SK-N-MC (cell line): Measurements from ENCODE around the gene CCDC34.

ENCODE experiments used
- EZH2 ChIP-seq: fragments of 200-600 bp; sonication (generic); IDR thresholded peaks from one replicate; pipeline ENCODE4 v1.6.1; 2017; ENCODE audit warnings: antibody characterized with exemption
- FOXP2 ChIP-seq: optimal IDR thresholded peaks from 2 replicates; pipeline ENCODE3; 2011; ENCODE audit warnings: mild to moderate bottlenecking, moderate library complexity; ENCODE audit not compliant: insufficient read depth; ENCODE audit errors: extremely low read length, control extremely low read depth
- POLR2AphosphoS5 ChIP-seq: IDR thresholded peaks from 2 replicates; pipeline ENCODE4 v1.6.1; 2012; ENCODE audit warnings: mild to moderate bottlenecking, low read depth, low read length, borderline replicate concordance

DNA sequence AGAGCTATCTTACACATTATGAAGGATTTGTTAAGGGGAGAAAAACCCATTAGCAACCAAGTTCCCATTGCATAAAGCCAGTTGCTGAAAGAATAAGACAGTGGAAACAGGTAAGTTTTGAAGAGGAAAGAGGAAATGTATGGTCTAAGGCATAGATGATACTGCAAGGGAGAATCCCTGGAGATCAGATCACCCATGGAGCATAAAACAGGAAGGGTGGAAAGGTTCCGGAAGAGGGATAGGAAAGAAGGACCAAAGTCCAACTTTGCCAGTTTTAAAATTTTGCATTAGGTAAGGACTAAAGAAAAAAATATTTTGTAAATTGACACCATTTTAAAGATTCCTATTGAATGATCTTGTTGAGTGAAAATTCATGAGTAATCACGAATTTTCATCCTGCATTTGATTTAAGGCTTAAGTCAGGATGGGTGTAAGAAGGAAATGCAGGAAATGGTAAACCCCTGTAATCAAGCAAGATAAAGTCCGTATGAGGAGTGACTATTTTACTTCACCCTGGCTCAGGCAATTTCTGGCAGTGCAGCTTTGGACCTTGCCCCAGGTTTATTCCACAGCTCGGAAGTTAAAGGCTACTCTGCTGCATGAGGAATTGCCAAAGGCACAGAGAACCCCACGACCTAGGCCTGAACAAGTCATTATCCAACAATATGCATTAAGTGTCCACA, 70.9 kb downstream of the CCDC34 start:
- TF ChIP-seq EZH2 (no peak), POLR2AphosphoS5 (no peak), FOXP2 (no peak)
